Measurements from ENCODE around the gene C2CD2.

The C2CD2 gene

DNA sequence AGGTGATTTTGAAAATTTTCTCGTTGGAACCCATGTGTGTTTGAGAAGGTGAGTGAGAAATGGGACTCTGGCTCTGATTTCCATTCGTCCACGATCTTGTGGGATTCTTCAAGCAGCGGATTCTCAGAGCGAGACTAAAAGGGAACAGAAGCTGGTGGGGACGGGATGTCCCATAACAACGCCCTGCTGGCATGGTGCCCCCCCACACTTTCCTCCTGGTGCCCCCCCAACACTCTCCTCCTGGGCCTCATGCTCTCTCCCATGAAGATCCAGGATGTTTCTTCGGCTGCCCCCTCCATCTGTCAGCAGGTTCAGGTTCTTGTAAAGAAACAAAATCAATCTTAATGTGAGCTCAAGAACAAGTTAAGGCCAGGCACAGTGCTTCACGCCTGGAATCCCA is 103.7 kb downstream of the C2CD2 start:
- TF ChIP-seq TAF1 (IDR thresholded peaks at IDR 0.05; ENCODE audit: borderline replicate concordance, insufficient read depth, low read length) = no peak
- no peak for TF ChIP-seq SIN3A (IDR thresholded peaks at IDR 0.05; ENCODE audit: borderline replicate concordance, insufficient read depth, low read length)
- TF ChIP-seq POLR2AphosphoS5 (IDR thresholded peaks at IDR 0.05; ENCODE audit: low read depth, low read length) = no peak
- TF ChIP-seq, protein P1, sequence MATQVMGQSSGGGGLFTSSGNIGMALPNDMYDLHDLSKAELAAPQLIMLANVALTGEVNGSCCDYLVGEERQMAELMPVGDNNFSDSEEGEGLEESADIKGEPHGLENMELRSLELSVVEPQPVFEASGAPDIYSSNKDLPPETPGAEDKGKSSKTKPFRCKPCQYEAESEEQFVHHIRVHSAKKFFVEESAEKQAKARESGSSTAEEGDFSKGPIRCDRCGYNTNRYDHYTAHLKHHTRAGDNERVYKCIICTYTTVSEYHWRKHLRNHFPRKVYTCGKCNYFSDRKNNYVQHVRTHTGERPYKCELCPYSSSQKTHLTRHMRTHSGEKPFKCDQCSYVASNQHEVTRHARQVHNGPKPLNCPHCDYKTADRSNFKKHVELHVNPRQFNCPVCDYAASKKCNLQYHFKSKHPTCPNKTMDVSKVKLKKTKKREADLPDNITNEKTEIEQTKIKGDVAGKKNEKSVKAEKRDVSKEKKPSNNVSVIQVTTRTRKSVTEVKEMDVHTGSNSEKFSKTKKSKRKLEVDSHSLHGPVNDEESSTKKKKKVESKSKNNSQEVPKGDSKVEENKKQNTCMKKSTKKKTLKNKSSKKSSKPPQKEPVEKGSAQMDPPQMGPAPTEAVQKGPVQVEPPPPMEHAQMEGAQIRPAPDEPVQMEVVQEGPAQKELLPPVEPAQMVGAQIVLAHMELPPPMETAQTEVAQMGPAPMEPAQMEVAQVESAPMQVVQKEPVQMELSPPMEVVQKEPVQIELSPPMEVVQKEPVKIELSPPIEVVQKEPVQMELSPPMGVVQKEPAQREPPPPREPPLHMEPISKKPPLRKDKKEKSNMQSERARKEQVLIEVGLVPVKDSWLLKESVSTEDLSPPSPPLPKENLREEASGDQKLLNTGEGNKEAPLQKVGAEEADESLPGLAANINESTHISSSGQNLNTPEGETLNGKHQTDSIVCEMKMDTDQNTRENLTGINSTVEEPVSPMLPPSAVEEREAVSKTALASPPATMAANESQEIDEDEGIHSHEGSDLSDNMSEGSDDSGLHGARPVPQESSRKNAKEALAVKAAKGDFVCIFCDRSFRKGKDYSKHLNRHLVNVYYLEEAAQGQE (IDR thresholded peaks at IDR 0.05; ENCODE audit: insufficient read depth in 1 of 2, low read depth in 2 of 2, low read length in 2 of 2) = no peak
- no peak for TF ChIP-seq FOXP2 (optimal IDR thresholded peaks at IDR 0.05; ENCODE audit: borderline replicate concordance, extremely low read depth, extremely low read length, insufficient read depth)

DNA sequence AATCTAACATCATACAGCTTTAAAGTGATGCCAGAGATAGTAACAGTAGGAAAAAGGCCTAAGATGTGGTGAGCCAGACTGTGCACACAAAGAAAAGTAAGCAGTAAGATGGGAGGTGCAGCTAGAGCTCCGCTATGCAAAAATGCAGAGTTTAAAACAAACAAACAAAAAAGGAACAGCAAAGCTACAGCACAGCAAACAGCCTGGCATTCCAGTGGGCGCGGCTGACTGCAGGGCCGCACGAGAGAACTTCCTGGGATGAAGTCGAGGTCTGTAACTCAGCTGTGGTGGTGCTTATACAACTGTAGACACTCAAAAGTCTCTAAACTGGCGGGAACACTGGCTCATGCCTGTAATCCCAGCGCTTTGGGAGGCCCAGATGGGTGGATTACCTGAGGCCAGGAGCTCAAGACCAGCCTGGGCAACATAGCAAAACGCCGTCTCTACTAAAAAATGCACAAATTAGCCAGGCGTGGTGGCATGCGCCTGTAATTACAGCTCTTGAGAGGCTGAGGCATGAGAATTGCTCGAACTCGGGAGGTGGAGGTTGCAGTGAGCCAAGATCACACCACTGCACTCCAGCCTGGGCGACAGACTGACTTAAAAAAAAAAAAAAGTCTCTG is 104.7 kb downstream of the C2CD2 start:
- TF ChIP-seq POLR2AphosphoS5 (IDR thresholded peaks at IDR 0.05; ENCODE audit: low read depth, low read length) (no peak), FOXP2 (optimal IDR thresholded peaks at IDR 0.05; ENCODE audit: borderline replicate concordance, extremely low read depth, extremely low read length, insufficient read depth) (no peak), TAF1 (IDR thresholded peaks at IDR 0.05; ENCODE audit: borderline replicate concordance, insufficient read depth, low read length) (no peak), SIN3A (IDR thresholded peaks at IDR 0.05; ENCODE audit: borderline replicate concordance, insufficient read depth, low read length) (no peak)
- TF ChIP-seq, protein P1 (IDR thresholded peaks at IDR 0.05; ENCODE audit: insufficient read depth in 1 of 2, low read depth in 2 of 2, low read length in 2 of 2) = no peak

DNA sequence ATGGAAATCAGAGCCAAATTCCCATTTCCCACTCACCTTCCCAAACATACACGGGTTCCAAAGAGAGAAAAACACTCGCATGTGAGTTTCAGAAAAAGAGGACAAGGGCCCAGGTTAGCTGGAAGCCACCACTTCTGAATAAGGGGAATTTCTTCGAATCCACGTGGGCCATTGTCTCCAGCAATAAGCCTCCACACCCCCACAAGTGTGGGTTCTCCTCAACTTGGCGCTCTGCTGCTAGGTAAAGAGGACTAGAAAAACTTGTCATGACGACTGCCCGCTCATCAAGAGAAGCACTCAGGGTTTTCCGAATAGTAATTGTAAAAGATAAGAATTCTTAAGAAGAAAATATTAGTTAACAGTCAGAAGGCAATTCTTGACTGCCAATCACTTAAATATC is 105.3 kb downstream of the C2CD2 start:
- no peak for TF ChIP-seq TAF1 (IDR thresholded peaks at IDR 0.05; ENCODE audit: borderline replicate concordance, insufficient read depth, low read length)
- no peak for TF ChIP-seq SIN3A (IDR thresholded peaks at IDR 0.05; ENCODE audit: borderline replicate concordance, insufficient read depth, low read length)
- no peak for TF ChIP-seq POLR2AphosphoS5 (IDR thresholded peaks at IDR 0.05; ENCODE audit: low read depth, low read length)
- TF ChIP-seq FOXP2 (optimal IDR thresholded peaks at IDR 0.05; ENCODE audit: borderline replicate concordance, extremely low read depth, extremely low read length, insufficient read depth) = no peak
- TF ChIP-seq, protein P1 (IDR thresholded peaks at IDR 0.05; ENCODE audit: insufficient read depth in 1 of 2, low read depth in 2 of 2, low read length in 2 of 2) = no peak

DNA sequence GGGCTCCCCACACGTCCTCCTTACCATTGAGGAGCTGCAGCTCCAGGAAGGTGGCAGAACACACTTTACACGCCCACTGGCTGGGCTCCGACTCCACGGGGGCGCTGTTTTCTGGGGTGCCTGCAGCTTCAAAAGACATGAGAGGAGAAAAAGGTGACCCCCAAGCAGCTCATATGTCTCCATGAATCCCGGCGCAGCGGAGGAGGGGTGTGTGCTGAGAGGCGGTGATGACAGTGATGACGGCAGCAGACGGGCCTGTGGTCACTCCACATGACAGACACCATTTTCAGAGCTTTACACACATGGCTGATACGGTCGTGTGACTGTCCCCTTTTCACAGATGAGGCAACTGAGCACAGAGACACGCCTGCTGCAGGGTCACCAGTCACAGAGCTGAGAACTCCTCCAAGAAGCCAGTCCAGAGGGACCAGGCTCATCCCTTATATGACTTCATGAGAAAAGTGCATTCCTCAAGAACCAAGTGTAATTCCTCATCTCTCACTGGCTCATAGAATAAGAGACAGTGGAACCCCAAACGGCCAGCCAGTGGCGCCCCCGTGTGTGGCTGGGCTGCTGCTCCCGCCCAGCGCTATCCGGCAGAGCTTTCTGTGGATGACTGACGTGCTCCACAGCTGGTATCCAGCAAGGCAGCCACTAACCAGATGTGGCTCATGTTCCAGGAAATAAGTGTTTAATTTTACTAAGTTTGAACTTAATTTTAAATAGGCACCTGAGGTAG is 106.6 kb downstream of the C2CD2 start:
- TF ChIP-seq FOXP2 (optimal IDR thresholded peaks at IDR 0.05; ENCODE audit: borderline replicate concordance, extremely low read depth, extremely low read length, insufficient read depth) = no peak
- TF ChIP-seq TAF1 (IDR thresholded peaks at IDR 0.05; ENCODE audit: borderline replicate concordance, insufficient read depth, low read length) = no peak
- TF ChIP-seq POLR2AphosphoS5 (IDR thresholded peaks at IDR 0.05; ENCODE audit: low read depth, low read length) = no peak
- TF ChIP-seq, protein P1 (IDR thresholded peaks at IDR 0.05; ENCODE audit: insufficient read depth in 1 of 2, low read depth in 2 of 2, low read length in 2 of 2) = no peak
- no peak for TF ChIP-seq SIN3A (IDR thresholded peaks at IDR 0.05; ENCODE audit: borderline replicate concordance, insufficient read depth, low read length)

All from PFSK-1 (cell line).